ENCODE measurements around the gene SEC24B. TPM values are rescaled to one million over a fixed set of nuclear protein-coding genes. Genes with fewer than 3 reads are reported as not detected.

Gene SEC24B
- 32.8 TPM for total RNA-seq

- peak; percentile 88 for DNase-seq (ENCODE audit: low spot score)
Measured at GRCh38 chr4:109433205-109434006, at the start of gene SEC24B. Gene SEC24B (plus strand): TSS chr4:109433815. CDS start chr4:109433870, 55 bp downstream.

- DNase-seq (ENCODE audit: low spot score), result no peak
Measured at GRCh38 chr4:109383823-109384222, 49.8 kb upstream of the SEC24B start.

DNA sequence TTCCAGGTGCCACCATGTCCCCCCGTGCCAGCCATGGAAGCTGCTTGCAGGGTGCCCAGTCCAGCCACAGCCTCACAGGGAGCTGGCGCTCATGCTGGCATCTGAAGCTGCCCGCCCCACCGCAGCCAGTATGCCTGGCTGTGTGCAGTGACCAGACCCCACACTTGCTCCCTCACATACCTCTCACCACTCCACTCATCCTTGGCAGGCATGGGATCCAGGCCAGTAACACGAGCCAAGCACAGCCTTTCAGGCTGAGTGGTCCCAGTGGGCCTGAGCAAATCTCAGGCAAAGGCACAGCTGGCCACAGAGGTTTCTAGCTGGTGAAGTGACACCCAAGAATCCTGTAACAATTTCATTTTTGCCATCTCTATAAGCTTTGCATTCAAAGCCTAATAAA is 48.4 kb upstream of the SEC24B start:
- no peak for DNase-seq (ENCODE audit: low spot score)

DNA sequence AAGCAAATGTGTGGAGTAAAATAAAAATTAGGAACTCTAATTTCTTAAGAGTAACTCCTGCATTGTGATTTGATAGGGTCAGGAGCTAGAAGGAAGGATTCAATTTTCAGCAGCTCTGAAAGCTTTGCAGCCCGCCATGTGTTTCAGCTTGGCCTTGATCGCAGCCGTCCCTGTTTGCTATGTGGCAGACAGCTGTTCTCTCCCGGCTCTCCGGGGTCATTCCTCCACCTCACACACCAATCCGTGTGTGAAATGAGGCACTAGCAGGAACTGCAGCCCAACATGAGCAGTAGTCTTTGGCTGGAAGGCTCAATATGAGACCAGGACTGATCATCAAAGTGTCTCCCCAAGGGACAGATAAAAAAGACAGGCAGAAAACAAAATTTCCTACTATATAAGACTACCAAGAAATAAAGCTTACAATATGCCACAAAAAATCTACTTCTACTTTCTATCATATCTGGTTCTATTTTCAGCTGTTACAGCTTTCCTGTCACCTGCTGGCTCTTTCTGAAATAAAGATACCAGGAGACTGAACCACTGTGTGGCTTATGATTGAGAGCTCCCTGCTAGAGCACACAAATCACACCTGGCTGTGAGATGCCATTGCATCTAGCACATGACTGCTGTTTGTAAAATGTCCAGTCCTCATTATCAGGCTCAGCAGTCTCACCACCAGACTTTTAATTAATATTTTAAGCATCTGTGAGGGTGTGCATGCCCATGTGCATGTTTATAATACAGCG is 44.1 kb upstream of the SEC24B start:
- no peak for DNase-seq (ENCODE audit: low spot score)

DNA sequence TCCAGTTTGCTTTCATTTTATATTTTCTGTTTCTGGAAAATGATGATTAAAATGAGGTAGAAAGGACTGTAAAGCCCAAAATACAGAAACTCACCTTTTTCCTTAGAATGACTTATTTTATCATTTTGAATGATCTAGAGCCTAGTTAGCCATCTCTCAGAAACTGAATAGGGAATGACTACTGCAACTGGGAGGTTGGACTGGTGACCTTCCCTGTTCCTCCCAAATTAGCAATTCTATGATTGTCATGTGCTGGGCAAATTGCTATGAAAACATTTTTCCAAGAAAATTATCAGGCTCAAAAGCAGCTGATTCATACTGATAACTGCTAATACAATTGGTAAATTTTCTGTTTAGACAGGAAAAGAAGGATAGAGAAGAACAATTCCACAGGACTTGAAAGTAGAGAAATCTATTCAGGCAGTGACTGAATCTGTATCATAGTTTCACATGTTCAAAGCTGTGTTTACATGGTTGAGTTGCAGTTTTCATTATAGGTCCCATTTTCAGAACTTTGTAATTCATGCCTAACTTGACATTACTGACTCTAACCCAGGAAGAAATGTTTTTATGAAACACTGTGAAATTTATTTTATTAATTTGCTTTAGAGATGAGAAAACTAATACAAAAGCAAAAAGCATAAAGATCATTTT is 43.4 kb upstream of the SEC24B start:
- no peak for DNase-seq (ENCODE audit: low spot score)

DNA sequence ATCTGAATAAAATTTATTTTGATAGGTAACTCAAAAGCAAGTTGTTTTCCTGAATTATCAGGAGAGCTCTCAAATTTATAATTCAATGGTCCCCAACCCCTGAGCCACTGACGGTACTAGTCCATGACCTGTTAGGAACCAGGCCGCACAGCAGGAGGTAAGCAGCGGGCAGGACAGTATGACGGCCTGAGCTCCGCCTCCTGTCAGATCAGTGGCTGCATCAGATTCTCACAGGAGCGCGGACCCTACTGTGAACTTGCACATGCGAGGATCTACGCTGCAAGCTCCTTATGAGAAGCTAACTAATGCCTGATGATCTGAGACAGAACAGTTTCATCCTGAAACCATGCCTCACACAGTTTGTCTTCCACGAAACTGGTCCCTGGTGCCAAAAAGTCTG is 37.9 kb upstream of the SEC24B start:
- DNase-seq (ENCODE audit: low spot score), result no peak

DNA sequence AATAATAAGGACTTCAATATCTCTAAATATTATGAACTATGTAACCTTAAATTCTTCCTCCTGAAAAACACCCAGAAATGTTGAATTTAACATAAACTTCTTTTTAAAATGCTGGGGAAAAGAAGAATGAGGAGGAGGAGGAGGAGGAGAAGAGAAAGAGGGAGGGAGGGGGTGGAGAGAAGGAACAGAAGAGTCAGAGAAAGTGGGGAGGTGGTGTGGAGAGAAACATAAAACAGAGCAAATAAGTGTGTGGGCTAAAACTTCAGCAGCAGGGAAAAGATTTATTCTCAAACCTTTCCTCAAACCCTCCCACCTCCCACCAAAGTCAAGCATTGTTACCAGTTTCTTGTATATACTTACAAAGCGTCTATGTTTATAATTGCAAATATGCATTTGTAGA is 34.7 kb upstream of the SEC24B start:
- DNase-seq (ENCODE audit: low spot score), result no peak

- DNase-seq (ENCODE audit: low spot score), result peak; percentile 20
Measured at GRCh38 chr4:109406337-109406931, 27.2 kb upstream of the SEC24B start.

- no peak for DNase-seq (ENCODE audit: low spot score)
Measured at GRCh38 chr4:109407027-109407737, 26.4 kb upstream of the SEC24B start.

DNA sequence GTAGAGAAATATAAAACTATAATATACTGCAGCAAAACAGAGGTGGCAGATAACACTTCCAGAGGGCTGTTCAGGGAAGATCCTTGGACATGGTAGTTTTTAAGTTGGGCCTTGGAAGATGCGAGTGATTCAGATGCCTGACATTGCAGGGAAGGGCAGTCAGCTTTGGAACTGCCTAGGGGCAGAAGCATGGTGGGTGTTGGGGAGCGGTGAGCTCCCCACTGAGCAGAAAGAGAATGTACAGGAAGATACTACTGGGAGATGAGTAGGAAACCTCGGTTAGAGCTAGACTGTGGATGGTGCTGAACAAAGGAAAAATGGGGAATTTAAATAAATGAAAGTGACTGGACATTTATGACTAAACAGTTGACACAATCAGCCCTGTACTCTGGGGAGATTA is 24.9 kb upstream of the SEC24B start:
- no peak for DNase-seq (ENCODE audit: low spot score)

- no peak for DNase-seq (ENCODE audit: low spot score)
Measured at GRCh38 chr4:109410226-109410625, 23.4 kb upstream of the SEC24B start.

- no peak for DNase-seq (ENCODE audit: low spot score)
Measured at GRCh38 chr4:109410776-109411175, 22.8 kb upstream of the SEC24B start.

GRCh38 chr4:109411964-109412363 is 21.7 kb upstream of the SEC24B start:
- DNase-seq (ENCODE audit: low spot score), result no peak

GRCh38 chr4:109412776-109413175 is 20.8 kb upstream of the SEC24B start:
- DNase-seq (ENCODE audit: low spot score), result no peak

- no peak for DNase-seq (ENCODE audit: low spot score)
Measured at GRCh38 chr4:109414938-109415337, 18.7 kb upstream of the SEC24B start.

- DNase-seq (ENCODE audit: low spot score), result no peak
Measured at GRCh38 chr4:109418588-109418987, 15.0 kb upstream of the SEC24B start.

GRCh38 chr4:109419679-109420078 is 13.9 kb upstream of the SEC24B start:
- no peak for DNase-seq (ENCODE audit: low spot score)

DNA sequence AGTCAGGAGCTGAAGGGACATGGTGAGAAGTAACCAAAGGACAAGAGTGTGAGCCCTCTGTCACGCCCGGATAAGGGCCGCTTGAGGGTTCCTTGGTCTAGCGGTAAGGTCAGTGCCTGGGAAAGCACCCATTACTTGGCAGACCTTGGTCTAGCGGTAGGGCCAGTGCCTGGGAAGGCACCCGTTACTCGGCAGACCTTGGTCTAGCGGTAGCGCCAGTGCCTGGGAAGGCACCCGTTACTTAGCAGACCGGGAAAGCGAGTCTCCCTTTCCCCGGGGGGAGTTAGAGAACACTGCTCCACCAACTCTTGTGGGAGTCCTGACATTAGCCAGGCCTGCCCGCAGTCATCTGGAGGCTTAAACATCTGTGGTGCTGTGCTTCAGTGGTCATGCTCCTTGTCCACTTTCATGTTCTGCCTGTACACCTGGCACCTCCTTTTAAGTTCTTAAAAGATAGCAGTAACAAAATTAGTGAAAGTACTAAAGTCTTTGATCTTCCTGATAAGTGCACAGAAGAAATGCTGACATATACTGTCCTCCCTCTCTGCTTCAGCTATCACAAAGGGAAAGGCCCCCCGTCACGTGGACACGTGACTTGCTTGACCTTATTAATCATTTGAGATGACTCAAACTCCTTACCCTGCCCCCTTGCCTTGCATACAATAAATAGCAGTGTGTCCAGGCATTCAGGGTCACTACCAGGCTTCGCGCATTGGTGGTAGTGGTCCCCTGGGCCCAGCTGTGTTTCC is 9.3 kb upstream of the SEC24B start:
- DNase-seq (ENCODE audit: low spot score), result no peak

GRCh38 chr4:109425405-109425804 is 8.2 kb upstream of the SEC24B start:
- no peak for DNase-seq (ENCODE audit: low spot score)

- DNase-seq (ENCODE audit: low spot score), result no peak
Measured at GRCh38 chr4:109429545-109429944, 4.1 kb upstream of the SEC24B start.

- DNase-seq (ENCODE audit: low spot score), result no peak
Measured at GRCh38 chr4:109432203-109432602, 1.4 kb upstream of the SEC24B start.

Data from mucosa of gallbladder (tissue), 1 donor.